ENCODE measurements around the gene GARIN1A. TPM values are rescaled to one million over a fixed set of nuclear protein-coding genes. Genes with fewer than 3 reads are reported as not detected.

GARIN1A gene
- total and polyA plus RNA-seq, 4 donors: 0.35 to 1.6 (median 0.60) TPM

DNA sequence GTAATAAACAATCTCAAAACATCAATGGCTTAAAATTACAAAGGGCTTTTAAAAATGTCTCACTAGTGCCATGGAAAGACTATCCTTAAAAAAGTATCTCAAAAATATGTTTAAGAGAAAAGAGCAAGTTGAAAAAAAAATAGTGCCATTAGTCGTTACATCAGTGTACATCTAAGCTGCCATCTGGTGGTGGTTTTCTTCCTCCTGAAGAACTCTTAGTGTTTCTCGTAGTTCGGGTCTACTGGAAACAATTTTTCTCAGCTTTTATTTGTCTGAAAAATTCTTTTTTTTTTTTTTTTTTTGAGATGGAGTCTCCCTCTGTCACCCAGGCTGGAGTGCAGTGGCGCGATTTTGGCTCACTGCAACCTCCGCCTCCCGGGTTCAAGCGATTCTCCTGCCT is 5.9 kb upstream of the GARIN1A start:
- H3K4me1 ChIP-seq (ENCODE audit: control insufficient read depth in 5 of 5, insufficient read depth in 5 of 5, low read length in 5 of 5): no peaks in the 10 kb centered on the region
- WGBS, 2 donors: 68 to 78% methylated on average over 3 of the region's 8 CpGs
- peaks cover 0 to 3% (median 0%) of the 10 kb centered on the region in 4 donors for H3K9me3 ChIP-seq (ENCODE audit: control insufficient read depth in 4 of 4, insufficient read depth in 3 of 4, low read length in 3 of 4)
- H3K27ac ChIP-seq (ENCODE audit: low read depth in 1 of 2, low read length in 1 of 2): no peak overlapping the region
- DNase-seq: peak in 2 of 3 donors; percentile 41
- no peak for ATAC-seq (ENCODE audit: insufficient read depth, low FRiP score)
- H3K27me3 ChIP-seq (ENCODE audit: control insufficient read depth in 3 of 3, insufficient read depth in 3 of 3, low read length in 2 of 3): no peaks in the 10 kb centered on the region
- TF ChIP-seq, protein P1, sequence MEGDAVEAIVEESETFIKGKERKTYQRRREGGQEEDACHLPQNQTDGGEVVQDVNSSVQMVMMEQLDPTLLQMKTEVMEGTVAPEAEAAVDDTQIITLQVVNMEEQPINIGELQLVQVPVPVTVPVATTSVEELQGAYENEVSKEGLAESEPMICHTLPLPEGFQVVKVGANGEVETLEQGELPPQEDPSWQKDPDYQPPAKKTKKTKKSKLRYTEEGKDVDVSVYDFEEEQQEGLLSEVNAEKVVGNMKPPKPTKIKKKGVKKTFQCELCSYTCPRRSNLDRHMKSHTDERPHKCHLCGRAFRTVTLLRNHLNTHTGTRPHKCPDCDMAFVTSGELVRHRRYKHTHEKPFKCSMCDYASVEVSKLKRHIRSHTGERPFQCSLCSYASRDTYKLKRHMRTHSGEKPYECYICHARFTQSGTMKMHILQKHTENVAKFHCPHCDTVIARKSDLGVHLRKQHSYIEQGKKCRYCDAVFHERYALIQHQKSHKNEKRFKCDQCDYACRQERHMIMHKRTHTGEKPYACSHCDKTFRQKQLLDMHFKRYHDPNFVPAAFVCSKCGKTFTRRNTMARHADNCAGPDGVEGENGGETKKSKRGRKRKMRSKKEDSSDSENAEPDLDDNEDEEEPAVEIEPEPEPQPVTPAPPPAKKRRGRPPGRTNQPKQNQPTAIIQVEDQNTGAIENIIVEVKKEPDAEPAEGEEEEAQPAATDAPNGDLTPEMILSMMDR (IDR thresholded peaks at IDR 0.05; ENCODE audit: control extremely low read depth, extremely low read depth): no peak
- H3K9ac ChIP-seq (ENCODE audit: insufficient read depth in 1 of 2, low read length in 2 of 2): no peak overlapping the region
- H3K4me3 ChIP-seq: no peak overlapping the region
- H3K36me3 ChIP-seq (ENCODE audit: control insufficient read depth in 4 of 4, insufficient read depth in 4 of 4, low read length in 4 of 4): no peaks in the 10 kb centered on the region

- Histone ChIP-seq H3K4me3 (no peak overlapping the region), H3K36me3 (ENCODE audit: control insufficient read depth in 4 of 4, insufficient read depth in 4 of 4, low read length in 4 of 4) (no peaks in the 10 kb centered on the region), H3K27ac (ENCODE audit: low read depth in 1 of 2, low read length in 1 of 2) (no peak overlapping the region), H3K27me3 (ENCODE audit: control insufficient read depth in 3 of 3, insufficient read depth in 3 of 3, low read length in 2 of 3) (no peaks in the 10 kb centered on the region), H3K4me1 (ENCODE audit: control insufficient read depth in 5 of 5, insufficient read depth in 5 of 5, low read length in 5 of 5) (no peaks in the 10 kb centered on the region), H3K9ac (ENCODE audit: insufficient read depth in 1 of 2, low read length in 2 of 2) (peak overlapping the region in 1 of 2 donors; percentile 32), H3K9me3 (ENCODE audit: control insufficient read depth in 4 of 4, insufficient read depth in 3 of 4, low read length in 3 of 4) (no peaks in the 10 kb centered on the region)
- ATAC-seq (ENCODE audit: insufficient read depth, low FRiP score): no peak
- TF ChIP-seq, protein P1 (IDR thresholded peaks at IDR 0.05; ENCODE audit: control extremely low read depth, extremely low read depth): no peak
- peak; percentile 19 to 35 (median 24) for DNase-seq
- 18 to 25% methylated on average over 7 of the region's 7 CpGs for WGBS, 2 donors
Measured at GRCh38 chr7:128672927-128673517, 930 bp downstream of the GARIN1A start.

- H3K27me3 ChIP-seq (ENCODE audit: control insufficient read depth in 3 of 3, insufficient read depth in 3 of 3, low read length in 2 of 3): no peaks in the 10 kb centered on the region
- H3K9ac ChIP-seq (ENCODE audit: insufficient read depth in 1 of 2, low read length in 2 of 2): no peak overlapping the region
- ATAC-seq (ENCODE audit: insufficient read depth, low FRiP score) (no peak), DNase-seq (no peak)
- H3K27ac ChIP-seq (ENCODE audit: low read depth in 1 of 2, low read length in 1 of 2): no peak overlapping the region
- WGBS, 2 donors: 89 to 98% methylated on average over 6 of the region's 6 CpGs
- no peak overlapping the region for H3K4me3 ChIP-seq
- TF ChIP-seq, protein P1 (IDR thresholded peaks at IDR 0.05; ENCODE audit: control extremely low read depth, extremely low read depth): no peak
- H3K9me3 ChIP-seq (ENCODE audit: control insufficient read depth in 4 of 4, insufficient read depth in 3 of 4, low read length in 3 of 4): no peaks in the 10 kb centered on the region
- no peaks in the 10 kb centered on the region for H3K4me1 ChIP-seq (ENCODE audit: control insufficient read depth in 5 of 5, insufficient read depth in 5 of 5, low read length in 5 of 5)
- no peaks in the 10 kb centered on the region for H3K36me3 ChIP-seq (ENCODE audit: control insufficient read depth in 4 of 4, insufficient read depth in 4 of 4, low read length in 4 of 4)
Measured at GRCh38 chr7:128673571-128673970, 1.5 kb downstream of the GARIN1A start.

GRCh38 chr7:128676665-128677064 is 4.6 kb downstream of the GARIN1A start:
- H3K9me3 ChIP-seq (ENCODE audit: control insufficient read depth in 4 of 4, insufficient read depth in 3 of 4, low read length in 3 of 4): no peaks in the 10 kb centered on the region
- H3K9ac ChIP-seq (ENCODE audit: insufficient read depth in 1 of 2, low read length in 2 of 2): no peak overlapping the region
- H3K4me1 ChIP-seq (ENCODE audit: control insufficient read depth in 5 of 5, insufficient read depth in 5 of 5, low read length in 5 of 5): no peaks in the 10 kb centered on the region
- 88 to 93% methylated on average over 4 of the region's 4 CpGs for WGBS, 2 donors
- no peak overlapping the region for H3K4me3 ChIP-seq
- no peak for DNase-seq
- TF ChIP-seq, protein P1 (IDR thresholded peaks at IDR 0.05; ENCODE audit: control extremely low read depth, extremely low read depth): no peak
- no peaks in the 10 kb centered on the region for H3K27me3 ChIP-seq (ENCODE audit: control insufficient read depth in 3 of 3, insufficient read depth in 3 of 3, low read length in 2 of 3)
- ATAC-seq (ENCODE audit: insufficient read depth, low FRiP score): no peak
- H3K36me3 ChIP-seq (ENCODE audit: control insufficient read depth in 4 of 4, insufficient read depth in 4 of 4, low read length in 4 of 4): no peaks in the 10 kb centered on the region
- H3K27ac ChIP-seq (ENCODE audit: low read depth in 1 of 2, low read length in 1 of 2): no peak overlapping the region
